HCT116 (cell line): ENCODE data around the gene TEKTIP1.

Source experiments
- CEBPB ChIP-seq: IDR thresholded peaks from 2 replicates; pipeline ENCODE4 v1.6.1; 2012; ENCODE audit warnings: low read depth
- EGR1 ChIP-seq: IDR thresholded peaks from 2 replicates; pipeline ENCODE4 v1.6.1; 2012; ENCODE audit warnings: low read depth
- EZH2 ChIP-seq: fragments of 200-600 bp; sonication (generic); IDR thresholded peaks from 2 replicates; pipeline ENCODE4 v1.6.1; 2017; ENCODE audit warnings: antibody characterized with exemption, mixed run types
- SIN3A ChIP-seq: IDR thresholded peaks from 2 replicates; pipeline ENCODE4 v1.6.1; 2012; ENCODE audit warnings: low read depth
- ZNF274 ChIP-seq: fragments of 200-500 bp; sonication (Bioruptor generic); IDR thresholded peaks from 2 replicates; pipeline ENCODE4 v1.6.1; 2014; ENCODE audit warnings: mild to moderate bottlenecking, low read depth, low read length, inconsistent platforms
- TF ChIP-seq, protein P1 (sequence below), 3 experiments: fragments of 200-600 bp in 1 of 3; sonication (generic) in 1 of 3; IDR thresholded peaks in 2 of 3; conservative IDR thresholded peaks in 1 of 3; 2 replicates each; pipeline ENCODE4 v1.5.1; 2012 to 2017; ENCODE audit warnings: low read depth in 2 of 3, low read length in 2 of 3, antibody characterized with exemption in 1 of 3, borderline replicate concordance in 1 of 3, control low read depth in 1 of 3, mild to moderate bottlenecking in 1 of 3, mixed read lengths in 1 of 3, mixed run types in 1 of 3, moderate library complexity in 1 of 3; ENCODE audit not compliant: insufficient read depth in 1 of 3
- TF ChIP-seq, protein P2 (sequence below): IDR thresholded peaks from 2 replicates; pipeline ENCODE4 v1.6.1; 2012; ENCODE audit warnings: low read depth

DNA sequence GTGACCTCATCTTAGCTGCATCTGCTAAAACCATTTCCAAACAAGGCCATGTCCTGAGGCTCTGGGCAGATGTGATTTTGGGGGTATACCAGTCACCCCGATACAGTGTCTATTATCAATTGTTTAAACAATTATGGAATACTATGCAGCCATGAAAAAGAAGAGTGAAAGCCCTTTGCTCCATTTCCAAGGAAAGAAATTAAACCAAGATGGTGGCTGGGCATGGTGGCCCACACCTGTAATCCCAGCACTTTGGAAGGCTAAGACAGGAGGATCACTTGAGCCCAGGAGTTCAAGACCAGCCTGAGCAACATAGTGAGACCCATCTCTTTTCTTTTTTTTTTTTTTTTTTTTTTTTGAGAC lies 763 bp downstream of the TEKTIP1 start:
- TF ChIP-seq, protein P1, sequence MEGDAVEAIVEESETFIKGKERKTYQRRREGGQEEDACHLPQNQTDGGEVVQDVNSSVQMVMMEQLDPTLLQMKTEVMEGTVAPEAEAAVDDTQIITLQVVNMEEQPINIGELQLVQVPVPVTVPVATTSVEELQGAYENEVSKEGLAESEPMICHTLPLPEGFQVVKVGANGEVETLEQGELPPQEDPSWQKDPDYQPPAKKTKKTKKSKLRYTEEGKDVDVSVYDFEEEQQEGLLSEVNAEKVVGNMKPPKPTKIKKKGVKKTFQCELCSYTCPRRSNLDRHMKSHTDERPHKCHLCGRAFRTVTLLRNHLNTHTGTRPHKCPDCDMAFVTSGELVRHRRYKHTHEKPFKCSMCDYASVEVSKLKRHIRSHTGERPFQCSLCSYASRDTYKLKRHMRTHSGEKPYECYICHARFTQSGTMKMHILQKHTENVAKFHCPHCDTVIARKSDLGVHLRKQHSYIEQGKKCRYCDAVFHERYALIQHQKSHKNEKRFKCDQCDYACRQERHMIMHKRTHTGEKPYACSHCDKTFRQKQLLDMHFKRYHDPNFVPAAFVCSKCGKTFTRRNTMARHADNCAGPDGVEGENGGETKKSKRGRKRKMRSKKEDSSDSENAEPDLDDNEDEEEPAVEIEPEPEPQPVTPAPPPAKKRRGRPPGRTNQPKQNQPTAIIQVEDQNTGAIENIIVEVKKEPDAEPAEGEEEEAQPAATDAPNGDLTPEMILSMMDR (IDR thresholded peaks at IDR 0.05 in 2 of 3, conservative IDR thresholded peaks at IDR 0.05 in 1 of 3; ENCODE audit: borderline replicate concordance in 1 of 3, insufficient read depth in 1 of 3, low read depth in 2 of 3, low read length in 2 of 3) = no peak
- no peak for TF ChIP-seq SIN3A
- TF ChIP-seq CEBPB = no peak
- TF ChIP-seq, protein P2, sequence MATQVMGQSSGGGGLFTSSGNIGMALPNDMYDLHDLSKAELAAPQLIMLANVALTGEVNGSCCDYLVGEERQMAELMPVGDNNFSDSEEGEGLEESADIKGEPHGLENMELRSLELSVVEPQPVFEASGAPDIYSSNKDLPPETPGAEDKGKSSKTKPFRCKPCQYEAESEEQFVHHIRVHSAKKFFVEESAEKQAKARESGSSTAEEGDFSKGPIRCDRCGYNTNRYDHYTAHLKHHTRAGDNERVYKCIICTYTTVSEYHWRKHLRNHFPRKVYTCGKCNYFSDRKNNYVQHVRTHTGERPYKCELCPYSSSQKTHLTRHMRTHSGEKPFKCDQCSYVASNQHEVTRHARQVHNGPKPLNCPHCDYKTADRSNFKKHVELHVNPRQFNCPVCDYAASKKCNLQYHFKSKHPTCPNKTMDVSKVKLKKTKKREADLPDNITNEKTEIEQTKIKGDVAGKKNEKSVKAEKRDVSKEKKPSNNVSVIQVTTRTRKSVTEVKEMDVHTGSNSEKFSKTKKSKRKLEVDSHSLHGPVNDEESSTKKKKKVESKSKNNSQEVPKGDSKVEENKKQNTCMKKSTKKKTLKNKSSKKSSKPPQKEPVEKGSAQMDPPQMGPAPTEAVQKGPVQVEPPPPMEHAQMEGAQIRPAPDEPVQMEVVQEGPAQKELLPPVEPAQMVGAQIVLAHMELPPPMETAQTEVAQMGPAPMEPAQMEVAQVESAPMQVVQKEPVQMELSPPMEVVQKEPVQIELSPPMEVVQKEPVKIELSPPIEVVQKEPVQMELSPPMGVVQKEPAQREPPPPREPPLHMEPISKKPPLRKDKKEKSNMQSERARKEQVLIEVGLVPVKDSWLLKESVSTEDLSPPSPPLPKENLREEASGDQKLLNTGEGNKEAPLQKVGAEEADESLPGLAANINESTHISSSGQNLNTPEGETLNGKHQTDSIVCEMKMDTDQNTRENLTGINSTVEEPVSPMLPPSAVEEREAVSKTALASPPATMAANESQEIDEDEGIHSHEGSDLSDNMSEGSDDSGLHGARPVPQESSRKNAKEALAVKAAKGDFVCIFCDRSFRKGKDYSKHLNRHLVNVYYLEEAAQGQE = no peak
- no peak for TF ChIP-seq EGR1
- TF ChIP-seq EZH2 = no peak
- TF ChIP-seq ZNF274 = no peak
